COLO829 (cell line): Measurements from ENCODE around the gene ERVK3-1.

Source experiments
- DNase-seq: peaks from one replicate; pipeline ENCODE4 v3.0.0; 2012; ENCODE audit warnings: low spot score

Gene ERVK3-1

GRCh38 chr19:58364146-58364545, 59.0 kb downstream of the ERVK3-1 start:
- DNase-seq = no peak
